ENCODE results near the gene PELI2.

PELI2 gene

DNA sequence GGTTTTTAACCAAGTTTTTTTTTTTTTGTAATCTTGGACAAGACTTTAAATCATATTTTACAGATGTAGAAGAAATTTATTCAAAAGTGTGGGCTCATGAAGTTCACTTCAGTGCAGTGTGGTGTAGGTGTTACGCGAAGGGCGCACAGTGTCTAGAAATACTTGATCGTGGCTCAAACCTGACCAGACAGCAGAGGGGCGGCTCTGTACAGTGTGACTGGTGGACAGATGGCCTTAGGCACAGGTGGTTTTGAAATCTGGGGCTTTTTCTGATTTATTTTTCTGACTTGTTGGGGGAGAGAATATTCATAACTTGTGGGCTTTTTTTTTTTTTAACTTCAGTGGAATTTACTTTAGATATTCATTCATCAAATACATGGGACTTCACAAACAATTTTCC is 179.2 kb downstream of the PELI2 start:
- H3K23ac ChIP-seq (ENCODE audit: low read length in 2 of 2): no peak overlapping the region
- H3K4ac ChIP-seq (ENCODE audit: low read depth in 1 of 2, low read length in 2 of 2): no peak overlapping the region
- no peak overlapping the region for H3K14ac ChIP-seq (ENCODE audit: low read length in 2 of 2)
- no peaks in the 10 kb centered on the region for H3K9me3 ChIP-seq (ENCODE audit: control insufficient read depth, low read length)
- no peak overlapping the region for H4K8ac ChIP-seq (ENCODE audit: low read length)
- H3K79me1 ChIP-seq (replicated peaks; ENCODE audit: low read length, poor library complexity, severe bottlenecking): no peaks in the 10 kb centered on the region
- H2AK5ac ChIP-seq (ENCODE audit: low read length, severe bottlenecking): no peak overlapping the region
- H3K36me3 ChIP-seq (ENCODE audit: control insufficient read depth in 1 of 2, insufficient read depth in 2 of 2, low read depth in 1 of 2, low read length in 2 of 2): peaks cover 5 to 6% of the 10 kb centered on the region in 2 experiments
- H2AFZ ChIP-seq (ENCODE audit: low read depth, low read length): no peak overlapping the region
- H3K27ac ChIP-seq (ENCODE audit: low read length, poor library complexity, severe bottlenecking): no peak overlapping the region
- no peak overlapping the region for H2BK15ac ChIP-seq (ENCODE audit: low read depth, poor library complexity, severe bottlenecking)
- no peak overlapping the region for H3K4me3 ChIP-seq (ENCODE audit: insufficient read depth in 1 of 2, low read depth in 1 of 2, low read length in 2 of 2)
- DNase-seq: no peak
- H3K4me2 ChIP-seq (ENCODE audit: low read length, poor library complexity, severe bottlenecking): no peak overlapping the region
- H3K27me3 ChIP-seq (ENCODE audit: control insufficient read depth in 1 of 2, insufficient read depth in 1 of 2, low read length in 2 of 2): no peaks in the 10 kb centered on the region
- no peak overlapping the region for H4K91ac ChIP-seq (ENCODE audit: low read length)
- no peak overlapping the region for H2BK5ac ChIP-seq (ENCODE audit: low read depth, low read length, poor library complexity, severe bottlenecking)
- H3K4me1 ChIP-seq (ENCODE audit: control insufficient read depth, insufficient read depth, low read depth, low read length): peaks cover 6% of the 10 kb centered on the region
- no peak overlapping the region for H2BK120ac ChIP-seq (ENCODE audit: low read depth, low read length)
- no peak overlapping the region for H3K9ac ChIP-seq (ENCODE audit: low read length)
- WGBS: 98% methylated on average over 5 of the region's 5 CpGs
- no peak overlapping the region for H2BK12ac ChIP-seq (ENCODE audit: low read length in 2 of 2)
- no peak overlapping the region for H3K18ac ChIP-seq (ENCODE audit: low read depth in 1 of 2, low read length in 2 of 2)

DNA sequence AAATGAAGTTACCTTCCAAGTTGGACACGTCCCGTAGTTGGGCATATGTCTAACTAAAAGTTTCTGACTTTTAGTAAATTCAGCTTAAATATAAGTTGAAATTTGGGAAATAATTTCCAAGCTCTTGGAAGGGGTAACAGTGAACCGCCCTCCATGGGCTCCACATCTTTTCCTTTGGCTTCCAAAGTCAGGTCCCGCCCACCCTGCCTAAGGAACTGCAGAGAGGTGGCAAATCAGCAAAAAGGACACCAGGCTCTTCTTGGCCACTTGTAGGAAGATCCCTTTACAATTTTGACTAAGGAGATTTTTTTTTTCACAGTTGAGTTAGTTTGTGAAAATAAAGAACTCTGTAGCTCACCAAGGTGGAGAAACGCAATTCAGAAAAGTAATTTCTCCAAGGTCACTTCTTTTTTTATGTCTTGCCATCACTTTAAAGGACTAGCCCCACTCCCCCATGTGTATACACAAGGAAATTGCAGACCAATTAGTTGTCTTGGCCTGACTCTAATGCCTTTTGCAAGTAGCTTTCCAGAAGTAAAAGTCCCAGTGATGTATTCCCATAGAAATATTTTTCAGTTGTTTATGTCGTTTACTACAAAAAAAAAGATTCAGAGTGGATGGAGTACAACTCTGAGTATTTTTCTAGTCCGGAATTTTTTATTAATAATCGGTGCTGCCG is 181.2 kb downstream of the PELI2 start:
- peak; percentile 22 for DNase-seq
- Histone ChIP-seq H3K23ac (ENCODE audit: low read length in 2 of 2) (no peak overlapping the region), H3K27ac (ENCODE audit: low read length, poor library complexity, severe bottlenecking) (peak overlapping the region; percentile 84), H2BK12ac (ENCODE audit: low read length in 2 of 2) (no peak overlapping the region), H3K4me3 (ENCODE audit: insufficient read depth in 1 of 2, low read depth in 1 of 2, low read length in 2 of 2) (no peak overlapping the region), H2BK120ac (ENCODE audit: low read depth, low read length) (no peak overlapping the region), H2BK5ac (ENCODE audit: low read depth, low read length, poor library complexity, severe bottlenecking) (no peak overlapping the region), H3K14ac (ENCODE audit: low read length in 2 of 2) (no peak overlapping the region), H3K9ac (ENCODE audit: low read length) (no peak overlapping the region), H2BK15ac (ENCODE audit: low read depth, poor library complexity, severe bottlenecking) (no peak overlapping the region), H2AK5ac (ENCODE audit: low read length, severe bottlenecking) (no peak overlapping the region), H3K4ac (ENCODE audit: low read depth in 1 of 2, low read length in 2 of 2) (no peak overlapping the region), H3K27me3 (ENCODE audit: control insufficient read depth in 1 of 2, insufficient read depth in 1 of 2, low read length in 2 of 2) (no peaks in the 10 kb centered on the region), H3K4me2 (ENCODE audit: low read length, poor library complexity, severe bottlenecking) (peak overlapping the region; percentile 22), H3K4me1 (ENCODE audit: control insufficient read depth, insufficient read depth, low read depth, low read length) (peaks cover 6% of the 10 kb centered on the region), H3K9me3 (ENCODE audit: control insufficient read depth, low read length) (no peaks in the 10 kb centered on the region), H4K8ac (ENCODE audit: low read length) (no peak overlapping the region), H3K18ac (ENCODE audit: low read depth in 1 of 2, low read length in 2 of 2) (no peak overlapping the region), H3K79me1 (replicated peaks; ENCODE audit: low read length, poor library complexity, severe bottlenecking) (no peaks in the 10 kb centered on the region), H3K36me3 (ENCODE audit: control insufficient read depth in 1 of 2, insufficient read depth in 2 of 2, low read depth in 1 of 2, low read length in 2 of 2) (peaks cover 5 to 6% of the 10 kb centered on the region in 2 experiments), H4K91ac (ENCODE audit: low read length) (no peak overlapping the region), H2AFZ (ENCODE audit: low read depth, low read length) (no peak overlapping the region)
- WGBS: 95% methylated on average over 9 of the region's 9 CpGs

DNA sequence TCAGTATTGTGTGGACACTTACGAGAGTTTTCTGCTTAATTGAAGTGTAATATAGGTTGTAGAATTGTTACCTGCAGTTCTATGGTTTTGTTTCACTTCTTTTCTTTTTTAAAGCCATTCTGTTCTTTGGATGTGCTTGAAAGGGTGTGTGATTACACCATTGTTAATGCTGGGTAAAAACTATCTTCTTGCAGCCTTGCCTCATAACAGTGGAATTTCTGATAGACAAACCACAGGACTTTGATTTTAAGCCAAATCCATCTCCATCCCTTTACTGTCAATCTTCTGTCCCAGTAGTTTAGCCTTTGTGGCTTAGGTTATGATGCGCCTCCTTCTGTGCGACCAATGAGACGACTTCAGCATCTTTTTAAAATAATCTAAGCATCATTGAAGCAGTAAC is 182.3 kb downstream of the PELI2 start:
- Histone ChIP-seq H4K91ac (ENCODE audit: low read length) (no peak overlapping the region), H3K23ac (ENCODE audit: low read length in 2 of 2) (no peak overlapping the region), H3K4me2 (ENCODE audit: low read length, poor library complexity, severe bottlenecking) (no peak overlapping the region), H3K14ac (ENCODE audit: low read length in 2 of 2) (no peak overlapping the region), H3K36me3 (ENCODE audit: control insufficient read depth in 1 of 2, insufficient read depth in 2 of 2, low read depth in 1 of 2, low read length in 2 of 2) (peaks cover 5 to 6% of the 10 kb centered on the region in 2 experiments), H2BK5ac (ENCODE audit: low read depth, low read length, poor library complexity, severe bottlenecking) (no peak overlapping the region), H4K8ac (ENCODE audit: low read length) (no peak overlapping the region), H3K9me3 (ENCODE audit: control insufficient read depth, low read length) (no peaks in the 10 kb centered on the region), H3K18ac (ENCODE audit: low read depth in 1 of 2, low read length in 2 of 2) (no peak overlapping the region), H2BK120ac (ENCODE audit: low read depth, low read length) (no peak overlapping the region), H3K4me1 (ENCODE audit: control insufficient read depth, insufficient read depth, low read depth, low read length) (peaks cover 4% of the 10 kb centered on the region), H3K27ac (ENCODE audit: low read length, poor library complexity, severe bottlenecking) (peak overlapping the region; percentile 84), H3K79me1 (replicated peaks; ENCODE audit: low read length, poor library complexity, severe bottlenecking) (no peaks in the 10 kb centered on the region), H2BK15ac (ENCODE audit: low read depth, poor library complexity, severe bottlenecking) (no peak overlapping the region), H3K27me3 (ENCODE audit: control insufficient read depth in 1 of 2, insufficient read depth in 1 of 2, low read length in 2 of 2) (no peaks in the 10 kb centered on the region), H2BK12ac (ENCODE audit: low read length in 2 of 2) (no peak overlapping the region), H2AK5ac (ENCODE audit: low read length, severe bottlenecking) (no peak overlapping the region), H3K4ac (ENCODE audit: low read depth in 1 of 2, low read length in 2 of 2) (no peak overlapping the region), H2AFZ (ENCODE audit: low read depth, low read length) (no peak overlapping the region), H3K4me3 (ENCODE audit: insufficient read depth in 1 of 2, low read depth in 1 of 2, low read length in 2 of 2) (no peak overlapping the region), H3K9ac (ENCODE audit: low read length) (no peak overlapping the region)
- DNase-seq: peak; percentile 42
- WGBS: 76% methylated on average over 4 of the region's 4 CpGs

DNA sequence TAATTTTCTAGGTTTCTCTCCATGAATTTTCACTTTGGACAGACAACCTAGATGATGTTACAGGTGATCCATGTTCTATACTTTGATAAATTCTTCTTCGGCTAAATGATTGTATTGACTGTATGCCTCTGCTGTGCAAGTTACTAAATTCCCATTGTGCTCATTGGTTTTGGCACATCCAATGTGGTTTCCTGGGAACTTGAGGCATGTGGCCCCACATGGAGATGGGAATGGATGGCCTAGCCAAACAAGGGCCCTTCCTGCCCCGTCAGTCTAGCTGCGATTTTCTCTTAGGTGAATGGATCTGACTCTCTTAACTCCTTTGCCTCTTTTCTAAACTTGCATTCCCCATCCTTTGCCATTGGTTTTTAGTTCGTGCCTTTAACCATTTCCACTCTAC is 186.2 kb downstream of the PELI2 start:
- Histone ChIP-seq H3K9me3 (ENCODE audit: control insufficient read depth, low read length) (no peaks in the 10 kb centered on the region), H3K4me2 (ENCODE audit: low read length, poor library complexity, severe bottlenecking) (no peak overlapping the region), H2AFZ (ENCODE audit: low read depth, low read length) (no peak overlapping the region), H3K4me3 (ENCODE audit: insufficient read depth in 1 of 2, low read depth in 1 of 2, low read length in 2 of 2) (no peak overlapping the region), H3K27ac (ENCODE audit: low read length, poor library complexity, severe bottlenecking) (no peak overlapping the region), H3K36me3 (ENCODE audit: control insufficient read depth in 1 of 2, insufficient read depth in 2 of 2, low read depth in 1 of 2, low read length in 2 of 2) (no peaks in the 10 kb centered on the region), H2AK5ac (ENCODE audit: low read length, severe bottlenecking) (no peak overlapping the region), H2BK5ac (ENCODE audit: low read depth, low read length, poor library complexity, severe bottlenecking) (no peak overlapping the region), H2BK15ac (ENCODE audit: low read depth, poor library complexity, severe bottlenecking) (no peak overlapping the region), H3K4ac (ENCODE audit: low read depth in 1 of 2, low read length in 2 of 2) (no peak overlapping the region), H2BK12ac (ENCODE audit: low read length in 2 of 2) (no peak overlapping the region), H3K4me1 (ENCODE audit: control insufficient read depth, insufficient read depth, low read depth, low read length) (no peaks in the 10 kb centered on the region), H3K14ac (ENCODE audit: low read length in 2 of 2) (no peak overlapping the region), H3K79me1 (replicated peaks; ENCODE audit: low read length, poor library complexity, severe bottlenecking) (no peaks in the 10 kb centered on the region), H3K23ac (ENCODE audit: low read length in 2 of 2) (no peak overlapping the region), H3K9ac (ENCODE audit: low read length) (no peak overlapping the region), H2BK120ac (ENCODE audit: low read depth, low read length) (no peak overlapping the region), H3K27me3 (ENCODE audit: control insufficient read depth in 1 of 2, insufficient read depth in 1 of 2, low read length in 2 of 2) (no peaks in the 10 kb centered on the region), H3K18ac (ENCODE audit: low read depth in 1 of 2, low read length in 2 of 2) (no peak overlapping the region), H4K8ac (ENCODE audit: low read length) (no peak overlapping the region), H4K91ac (ENCODE audit: low read length) (no peak overlapping the region)
- DNase-seq: no peak
- WGBS: 100% methylated on average over 3 of the region's 4 CpGs
